SJSA1 (cell line): Measurements from ENCODE around the gene CD53. TPM values are rescaled to one million over a fixed set of nuclear protein-coding genes. Genes with fewer than 3 reads are reported as not detected.
A peak's percentile ranks its signal among the peaks of the same experiment; 100 is the strongest.
"Not testable (repeated sequence)": the region's sequence is repeated elsewhere in the genome, so short reads cannot be mapped to it uniquely, and the experiment has no call there.

Experiments
- DNase-seq, 2 experiments: peaks; one replicate each; pipeline ENCODE4 v3.0.0-alpha.2; 2015 to 2020; ENCODE audit warnings: low spot score in 2 of 2, low read depth in 1 of 2
- H3K27ac ChIP-seq: fragments of 250-450 bp; sonication (Bioruptor Pico); 2 replicates; pipeline ENCODE4 v1.5.1; 2020; ENCODE audit warnings: mild to moderate bottlenecking, moderate library complexity
- H3K27me3 ChIP-seq: fragments of 250-450 bp; sonication (Bioruptor Pico); replicated peaks from 2 replicates; pipeline ENCODE4 v1.5.1; 2020; ENCODE audit warnings: mild to moderate bottlenecking, moderate library complexity
- H3K36me3 ChIP-seq: fragments of 250-450 bp; sonication (Bioruptor Pico); 2 replicates; pipeline ENCODE4 v1.5.1; 2020; ENCODE audit warnings: mild to moderate bottlenecking
- H3K4me1 ChIP-seq: fragments of 250-450 bp; sonication (Bioruptor Pico); replicated peaks from 2 replicates; pipeline ENCODE4 v1.6.1; 2021; ENCODE audit warnings: mild to moderate bottlenecking
- H3K4me3 ChIP-seq: fragments of 250-450 bp; sonication (Bioruptor Pico); 2 replicates; pipeline ENCODE4 v1.5.1; 2020; ENCODE audit warnings: mild to moderate bottlenecking
- H3K9me3 ChIP-seq: fragments of 250-450 bp; sonication (Bioruptor Pico); replicated peaks from 2 replicates; pipeline ENCODE4 v1.5.1; 2020; ENCODE audit warnings: mild to moderate bottlenecking
- total RNA-seq: library from RNA; depleted of rRNA; stranded (reverse); fragments of >200 nt; shearing (Covaris generic); gene quantifications from 2 replicates; pipeline ENCODE4 v1.2.3, GENCODE V29; 2014; rRNA removed

CD53 gene
- not detected in 2 replicates for total RNA-seq

DNA sequence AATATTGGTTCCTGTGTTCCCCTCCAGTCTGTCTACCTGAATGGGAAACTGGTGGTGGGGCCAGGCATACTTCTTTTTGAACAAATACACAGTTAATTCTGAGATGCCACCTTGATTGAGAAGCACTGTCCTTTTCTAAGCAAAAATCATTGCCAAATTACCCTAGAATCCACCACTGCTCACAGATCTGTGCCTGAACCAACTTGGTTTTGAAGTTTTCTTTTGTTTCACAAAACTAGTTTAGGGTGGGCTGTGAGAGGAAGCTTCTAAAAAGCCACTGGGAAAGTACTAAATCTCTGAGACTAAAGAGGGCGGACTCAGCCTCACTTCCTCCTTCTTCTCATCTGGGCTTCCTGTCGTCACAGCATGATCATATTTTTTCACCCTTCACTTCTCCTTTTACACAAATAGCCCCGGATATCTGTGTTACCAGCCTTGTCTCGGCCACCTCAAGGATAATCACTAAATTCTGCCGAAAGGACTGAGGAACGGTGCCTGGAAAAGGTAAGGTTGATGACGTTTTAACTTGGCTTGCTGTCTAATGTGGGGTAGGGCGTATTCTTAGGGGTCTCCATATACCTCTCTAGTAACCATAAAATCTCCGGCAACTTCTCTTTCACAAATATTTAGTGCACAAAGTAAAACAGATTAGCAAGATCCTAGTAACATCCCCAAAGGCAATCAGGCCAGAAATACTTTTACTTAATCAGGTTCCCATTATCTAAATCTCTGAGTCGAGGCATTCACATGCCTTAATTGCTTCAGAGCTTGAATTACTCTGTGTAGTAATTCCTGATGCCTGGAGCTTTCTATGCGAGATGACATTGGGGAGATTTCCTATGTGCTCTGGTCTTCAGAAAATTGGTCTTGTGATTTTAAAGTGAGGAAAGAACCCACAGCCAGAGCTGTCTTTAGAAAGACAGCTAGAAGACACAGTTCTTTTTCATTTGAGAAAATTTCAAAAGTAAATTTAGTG, at the start of gene CD53:
Gene CD53 (plus strand): TSS at position 404 of the 976 bp plus-strand sequence. CDS start 18,261 bp downstream, outside the sequence.
- Histone ChIP-seq H3K4me3 (no peak within 1 kb of the TSS), H3K9me3 (no peaks in the 10 kb centered on the region), H3K27me3 (0 out of 2 replicates have a peak, but pooled peaks cover 5% of the 10 kb centered on the region), H3K4me1 (no peaks in the 10 kb centered on the region), H3K27ac (no peak within 1 kb of the TSS), H3K36me3 (no peaks in the 10 kb centered on the region)
- DNase-seq: no peak

DNA sequence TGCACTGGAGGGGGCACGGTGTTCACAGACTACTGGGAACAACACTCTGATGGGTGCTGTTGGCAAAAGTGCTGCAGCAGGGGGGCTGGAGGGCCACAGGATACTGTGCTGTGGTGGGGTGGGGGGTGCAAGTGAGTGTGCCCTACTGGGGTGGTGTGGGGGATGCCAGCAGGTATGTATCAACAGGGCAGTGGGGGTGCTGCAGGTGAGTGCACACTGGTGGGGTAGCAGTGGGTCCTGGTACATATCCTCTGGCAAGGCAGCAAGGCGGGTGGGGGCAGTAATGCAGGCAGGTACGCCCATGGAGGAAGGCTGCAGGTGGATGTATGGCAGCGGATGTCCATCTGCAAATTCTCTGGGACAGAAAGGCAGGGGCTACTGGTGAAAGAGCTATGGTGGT, 48.8 kb upstream of the CD53 start:
- Histone ChIP-seq H3K36me3 (no peaks in the 10 kb centered on the region), H3K27me3 (no peaks in the 10 kb centered on the region), H3K27ac (no peak overlapping the region), H3K4me3 (no peak overlapping the region), H3K9me3 (no peaks in the 10 kb centered on the region), H3K4me1 (no peaks in the 10 kb centered on the region)
- DNase-seq: no peak

GRCh38 chr1:110829955-110830553, 42.9 kb upstream of the CD53 start:
- DNase-seq: peak in 1 of 2 experiments; percentile 3

GRCh38 chr1:110833779-110834178, 39.2 kb upstream of the CD53 start:
- DNase-seq, H3K4me1 ChIP-seq, H3K4me3 ChIP-seq, H3K9me3 ChIP-seq, H3K27me3 ChIP-seq, H3K27ac ChIP-seq, H3K36me3 ChIP-seq: not testable (repeated sequence)

More at GRCh38 chr1:110829955-110830553, 42.9 kb upstream of the CD53 start:
- no peaks in the 10 kb centered on the region for H3K36me3 ChIP-seq
- H3K27ac ChIP-seq: no peak overlapping the region
- no peaks in the 10 kb centered on the region for H3K27me3 ChIP-seq
- H3K9me3 ChIP-seq: no peaks in the 10 kb centered on the region
- H3K4me1 ChIP-seq: no peaks in the 10 kb centered on the region
- H3K4me3 ChIP-seq: no peak overlapping the region

- no peak overlapping the region for H3K4me3 ChIP-seq
- H3K27ac ChIP-seq: no peak overlapping the region
- no peak for DNase-seq
- H3K36me3 ChIP-seq: no peaks in the 10 kb centered on the region
- no peaks in the 10 kb centered on the region for H3K27me3 ChIP-seq
- no peaks in the 10 kb centered on the region for H3K9me3 ChIP-seq
- no peaks in the 10 kb centered on the region for H3K4me1 ChIP-seq
These were observed 26.1 kb upstream of the CD53 start for GRCh38 chr1:110846861-110847260.

- no peaks in the 10 kb centered on the region for H3K9me3 ChIP-seq
- no peaks in the 10 kb centered on the region for H3K36me3 ChIP-seq
- no peak for DNase-seq
- H3K4me3 ChIP-seq: no peak overlapping the region
- no peaks in the 10 kb centered on the region for H3K4me1 ChIP-seq
- peaks cover 4% of the 10 kb centered on the region; the same call in 1 of the 2 replicates for H3K27me3 ChIP-seq
- H3K27ac ChIP-seq: no peak overlapping the region
These were observed 22.8 kb upstream of the CD53 start for GRCh38 chr1:110850145-110850544.

DNA sequence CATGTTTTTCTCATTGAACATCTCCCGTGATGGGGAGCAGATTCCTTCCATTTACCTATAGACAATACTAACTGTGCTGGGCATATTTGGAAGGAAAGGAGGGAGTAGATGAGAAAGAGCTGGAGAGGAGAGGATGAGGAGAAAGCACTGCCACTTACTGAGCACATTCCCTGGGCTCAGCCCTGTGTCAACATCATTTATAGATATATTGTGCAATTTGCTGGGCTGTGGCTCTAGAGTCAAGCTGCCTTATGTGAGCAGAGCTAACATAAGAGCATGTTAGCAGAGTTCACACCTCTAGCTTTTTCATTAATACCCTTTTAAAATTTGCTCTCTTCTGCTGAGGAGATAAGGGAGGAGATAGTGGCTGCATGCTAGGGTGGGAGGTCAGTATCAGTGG, 22.3 kb upstream of the CD53 start:
- Histone ChIP-seq H3K9me3 (no peaks in the 10 kb centered on the region), H3K4me3 (no peak overlapping the region), H3K27me3 (peaks cover 5% of the 10 kb centered on the region; the same call in 1 of the 2 replicates), H3K4me1 (no peaks in the 10 kb centered on the region), H3K36me3 (no peaks in the 10 kb centered on the region), H3K27ac (no peak overlapping the region)
- DNase-seq: no peak

DNA sequence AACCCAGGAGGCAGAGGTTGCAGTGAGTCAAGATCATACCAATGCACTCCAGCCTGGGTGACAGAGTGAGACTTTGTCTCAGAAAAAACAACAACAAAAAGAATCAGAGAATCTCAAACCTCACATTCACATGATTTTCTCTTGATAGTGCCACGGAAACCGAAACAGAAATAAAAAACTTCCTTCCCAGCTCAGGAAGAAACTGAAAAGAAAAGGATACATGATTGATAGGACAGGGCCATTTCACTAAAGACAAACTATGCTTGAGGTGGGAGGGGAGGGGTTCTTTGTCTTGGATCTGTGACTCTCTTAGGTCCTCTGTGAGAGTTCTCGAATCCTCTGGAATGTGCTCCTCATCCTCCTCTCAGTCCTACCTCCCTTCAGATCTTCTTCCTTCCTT, 19.8 kb upstream of the CD53 start:
- no peaks in the 10 kb centered on the region for H3K36me3 ChIP-seq
- no peak overlapping the region for H3K27ac ChIP-seq
- H3K9me3 ChIP-seq: no peaks in the 10 kb centered on the region
- H3K4me1 ChIP-seq: no peaks in the 10 kb centered on the region
- no peak for DNase-seq
- peaks cover 11% of the 10 kb centered on the region; the same call in 1 of the 2 replicates for H3K27me3 ChIP-seq
- no peak overlapping the region for H3K4me3 ChIP-seq

DNA sequence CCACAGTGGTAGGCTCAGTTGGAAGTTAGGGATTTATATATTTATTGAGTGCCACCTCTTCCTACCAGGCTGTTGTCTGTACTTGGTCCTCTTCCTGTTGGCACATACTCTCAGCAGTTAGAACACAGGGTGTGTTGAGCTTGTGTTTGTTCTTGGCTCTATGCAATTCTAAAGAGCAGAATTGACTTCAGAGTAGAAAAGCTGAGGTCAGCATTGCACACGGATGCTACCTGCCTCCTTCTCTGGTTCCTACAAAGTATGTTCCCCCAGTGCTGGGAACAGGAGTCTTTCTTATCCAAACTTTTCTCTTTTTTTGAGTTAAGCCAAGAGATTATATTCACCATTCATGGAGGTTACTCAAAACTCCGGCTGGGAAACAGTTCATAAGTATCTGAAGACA, 16.5 kb upstream of the CD53 start:
- no peak overlapping the region for H3K4me3 ChIP-seq
- no peak overlapping the region for H3K27ac ChIP-seq
- no peaks in the 10 kb centered on the region for H3K9me3 ChIP-seq
- DNase-seq: no peak
- peaks cover 11% of the 10 kb centered on the region; the same call in 1 of the 2 replicates for H3K27me3 ChIP-seq
- no peaks in the 10 kb centered on the region for H3K4me1 ChIP-seq
- H3K36me3 ChIP-seq: no peaks in the 10 kb centered on the region

- DNase-seq: no peak
- Histone ChIP-seq H3K4me3 (no peak overlapping the region), H3K27ac (no peak overlapping the region), H3K4me1 (no peaks in the 10 kb centered on the region), H3K9me3 (no peaks in the 10 kb centered on the region), H3K27me3 (peaks cover 11% of the 10 kb centered on the region; the same call in 1 of the 2 replicates), H3K36me3 (no peaks in the 10 kb centered on the region)
These were observed 14.7 kb upstream of the CD53 start for GRCh38 chr1:110857964-110858948.

DNA sequence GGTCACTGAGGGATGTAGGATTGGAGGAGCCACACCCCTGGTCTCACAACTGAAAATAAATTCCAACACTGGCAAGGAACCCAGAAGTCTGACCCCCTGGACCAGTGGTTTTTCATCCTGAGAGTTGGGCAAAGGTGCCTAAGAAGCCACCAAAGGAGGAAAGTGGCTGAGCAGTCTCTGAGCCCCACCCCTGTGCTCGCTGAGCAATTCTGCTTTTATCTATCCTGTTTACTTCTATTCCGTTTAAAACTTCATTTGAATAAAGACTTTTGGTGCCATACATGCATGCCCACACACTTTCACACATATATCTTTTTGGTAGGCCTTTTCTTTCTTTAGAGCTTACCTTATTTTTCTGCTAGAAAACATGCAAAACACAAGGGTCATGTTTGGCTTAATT, 13.9 kb upstream of the CD53 start:
- H3K36me3 ChIP-seq: no peaks in the 10 kb centered on the region
- no peak for DNase-seq

GRCh38 chr1:110860174-110860573, 12.8 kb upstream of the CD53 start:
- no peak for DNase-seq
- Histone ChIP-seq H3K4me3 (no peak overlapping the region), H3K27ac (no peak overlapping the region), H3K9me3 (no peaks in the 10 kb centered on the region), H3K36me3 (no peaks in the 10 kb centered on the region), H3K27me3 (peaks cover 6% of the 10 kb centered on the region; the same call in 1 of the 2 replicates), H3K4me1 (no peaks in the 10 kb centered on the region)

More for the DNA sequence above, 13.9 kb upstream of the CD53 start:
- Histone ChIP-seq H3K27me3 (peaks cover 11% of the 10 kb centered on the region; the same call in 1 of the 2 replicates), H3K9me3 (no peaks in the 10 kb centered on the region), H3K4me1 (no peaks in the 10 kb centered on the region), H3K4me3 (no peak overlapping the region), H3K27ac (no peak overlapping the region)

GRCh38 chr1:110860620-110861019, 12.3 kb upstream of the CD53 start:
- DNase-seq, H3K36me3 ChIP-seq, H3K27ac ChIP-seq, H3K9me3 ChIP-seq, H3K4me3 ChIP-seq, H3K27me3 ChIP-seq, H3K4me1 ChIP-seq: not testable (repeated sequence)
